IMR-90 (cell line): Measurements from ENCODE around the gene RGP1. TPM values are rescaled to one million over a fixed set of nuclear protein-coding genes. Genes with fewer than 3 reads are reported as not detected.

ENCODE experiments used
- ATAC-seq: fragments of 200-7000 bp; cut with Tn5 transposase; 2 replicates; pipeline ENCODE4 v1.9.1; 2020; ENCODE audit warnings: low read depth, mild to moderate bottlenecking, moderate library complexity
- BruUV-seq: library from RNA; stranded (reverse); fragments of 400-500 nt; replicated peaks from 2 replicates; lab custom pipeline; 2021; lab: Mats Ljungman, UMichigan
- CTCF ChIA-PET: fragments of 300-600 bp; formaldehyde crosslinking; extraction: SDS; loops from one replicate; lab custom pipeline; 2021; ENCODE audit warnings: antibody characterized with exemption; lab: Yijun Ruan, JAX
- POLR2A ChIA-PET: fragments of 300-600 bp; sonication (Branson Sonifier 250); formaldehyde crosslinking; loops from one replicate; lab custom pipeline; 2022; ENCODE audit warnings: antibody characterized with exemption; ENCODE audit not compliant: unreplicated experiment; lab: Charles Lee
- DNase-seq: peaks from one replicate; pipeline ENCODE4 v3.0.0; 2013
- H2AFZ ChIP-seq: replicated peaks from 2 replicates; pipeline ENCODE3; 2013; ENCODE audit warnings: low read length, mild to moderate bottlenecking; ENCODE audit not compliant: poor library complexity
- H2AK5ac ChIP-seq: 2 replicates; pipeline ENCODE4 v1.6.1; 2013; ENCODE audit warnings: low read depth, low read length, inconsistent platforms
- H2AK9ac ChIP-seq: replicated peaks from 2 replicates; pipeline ENCODE3; 2013; ENCODE audit warnings: mild to moderate bottlenecking, low read depth, low read length, moderate library complexity; ENCODE audit not compliant: poor library complexity
- H2BK120ac ChIP-seq: 2 replicates; pipeline ENCODE4 v1.6.1; 2013; ENCODE audit warnings: low read depth, low read length, inconsistent platforms
- H2BK15ac ChIP-seq: 3 replicates; pipeline ENCODE4 v1.6.1; 2013; ENCODE audit warnings: low read depth, low read length, inconsistent platforms
- H2BK20ac ChIP-seq: 2 replicates; pipeline ENCODE4 v1.6.1; 2013; ENCODE audit warnings: low read depth, mild to moderate bottlenecking, inconsistent platforms, low read length, moderate library complexity
- H2BK5ac ChIP-seq: 2 replicates; pipeline ENCODE4 v1.6.1; 2013; ENCODE audit warnings: mild to moderate bottlenecking, low read depth, low read length, inconsistent platforms; ENCODE audit not compliant: poor library complexity, severe bottlenecking
- H3K14ac ChIP-seq: replicated peaks from 2 replicates; pipeline ENCODE4 v1.6.1; 2013; ENCODE audit warnings: low read depth, low read length, inconsistent platforms
- H3K18ac ChIP-seq: 2 replicates; pipeline ENCODE4 v1.6.1; 2013; ENCODE audit warnings: low read depth, low read length, control low read depth
- H3K23ac ChIP-seq: 2 replicates; pipeline ENCODE4 v1.6.1; 2013; ENCODE audit warnings: low read depth, low read length, inconsistent platforms
- H3K27ac ChIP-seq: 2 replicates; pipeline ENCODE4 v1.5.1; 2013; ENCODE audit warnings: mild to moderate bottlenecking, control low read depth, low read length; ENCODE audit not compliant: insufficient read depth
- H3K27me3 ChIP-seq: 2 replicates; pipeline ENCODE4 v1.6.1; 2013; ENCODE audit warnings: low read length; ENCODE audit not compliant: control insufficient read depth, insufficient read depth
- H3K36me3 ChIP-seq: 2 replicates; pipeline ENCODE4 v1.6.1; 2013; ENCODE audit warnings: low read length, mixed read lengths; ENCODE audit not compliant: control insufficient read depth, insufficient read depth
- H3K4ac ChIP-seq: 2 replicates; pipeline ENCODE4 v1.6.1; 2013; ENCODE audit warnings: low read depth, low read length, inconsistent platforms
- H3K4me1 ChIP-seq: 2 replicates; pipeline ENCODE4 v1.6.1; 2013; ENCODE audit warnings: low read length, mixed read lengths; ENCODE audit not compliant: control insufficient read depth, insufficient read depth
- H3K4me2 ChIP-seq: 2 replicates; pipeline ENCODE4 v1.6.1; 2013; ENCODE audit warnings: low read depth, mild to moderate bottlenecking, control low read depth, low read length, moderate library complexity
- H3K4me3 ChIP-seq: 2 replicates; pipeline ENCODE4 v1.5.1; 2013; ENCODE audit warnings: low read depth, mild to moderate bottlenecking, control low read depth, low read length, moderate library complexity; ENCODE audit not compliant: insufficient read depth
- H3K56ac ChIP-seq: 2 replicates; pipeline ENCODE4 v1.6.1; 2013; ENCODE audit warnings: low read length, inconsistent platforms; ENCODE audit not compliant: insufficient read depth; ENCODE audit errors: extremely low read depth
- H3K79me1 ChIP-seq, 2 experiments: 2 replicates each; pipeline ENCODE4 v1.6.1; 2013; ENCODE audit warnings: low read length in 2 of 2, inconsistent platforms in 1 of 2, low read depth in 1 of 2
- H3K9ac ChIP-seq: 2 replicates; pipeline ENCODE4 v1.6.1; 2013; ENCODE audit warnings: low read depth, low read length, control low read depth
- H3K9me1 ChIP-seq: 2 replicates; pipeline ENCODE4 v1.6.1; 2013; ENCODE audit warnings: low read length, inconsistent platforms; ENCODE audit not compliant: insufficient read depth
- H3K9me3 ChIP-seq: 2 replicates; pipeline ENCODE4 v1.6.1; 2013; ENCODE audit warnings: low read length; ENCODE audit not compliant: control insufficient read depth, insufficient read depth
- H4K20me1 ChIP-seq: 2 replicates; pipeline ENCODE4 v1.6.1; 2013; ENCODE audit warnings: low read length, inconsistent platforms; ENCODE audit not compliant: insufficient read depth
- H4K5ac ChIP-seq: 2 replicates; pipeline ENCODE4 v1.6.1; 2013; ENCODE audit warnings: mild to moderate bottlenecking, low read depth, low read length, control low read depth
- H4K8ac ChIP-seq, 2 experiments: 2 replicates each; pipeline ENCODE4 v1.6.1; 2013; ENCODE audit warnings: low read depth in 2 of 2, low read length in 2 of 2, control low read depth in 1 of 2, inconsistent platforms in 1 of 2
- H4K91ac ChIP-seq: 2 replicates; pipeline ENCODE4 v1.6.1; 2013; ENCODE audit warnings: low read depth, low read length, inconsistent platforms; ENCODE audit not compliant: insufficient read depth
- BHLHE40 ChIP-seq: fragments of 150-350 bp; IDR thresholded peaks from 2 replicates; pipeline ENCODE4 v1.6.1; 2016; ENCODE audit warnings: mild to moderate bottlenecking, low read depth, low read length
- CEBPB ChIP-seq: IDR thresholded peaks from 2 replicates; pipeline ENCODE4 v1.6.1; 2012; ENCODE audit warnings: low read depth, low read length, improper control_type of control experiment
- CHD1 ChIP-seq: IDR thresholded peaks from 2 replicates; pipeline ENCODE4 v1.6.1; 2012; ENCODE audit warnings: low read depth, low read length, improper control_type of control experiment
- CTCF ChIP-seq: conservative IDR thresholded peaks from 2 replicates; pipeline ENCODE4 v1.5.1; 2012; ENCODE audit warnings: mild to moderate bottlenecking, low read depth, low read length, improper control_type of control experiment
- ELK1 ChIP-seq: fragments of 150-350 bp; IDR thresholded peaks from 2 replicates; pipeline ENCODE4 v1.6.1; 2016; ENCODE audit warnings: low read depth, mild to moderate bottlenecking, low read length, moderate library complexity, borderline replicate concordance
- FOS ChIP-seq: fragments of 150-350 bp; IDR thresholded peaks from 2 replicates; pipeline ENCODE4 v1.6.1; 2016; ENCODE audit warnings: low read depth, low read length
- MAFK ChIP-seq: IDR thresholded peaks from 2 replicates; pipeline ENCODE4 v1.6.1; 2012; ENCODE audit warnings: low read depth, low read length, improper control_type of control experiment
- MAZ ChIP-seq: IDR thresholded peaks from 2 replicates; pipeline ENCODE4 v1.6.1; 2012; ENCODE audit warnings: low read depth, mild to moderate bottlenecking, low read length, improper control_type of control experiment, moderate library complexity, borderline replicate concordance
- MXI1 ChIP-seq: IDR thresholded peaks from 2 replicates; pipeline ENCODE4 v1.6.1; 2012; ENCODE audit warnings: low read depth, mild to moderate bottlenecking, low read length, moderate library complexity, borderline replicate concordance
- NFE2L2 ChIP-seq: fragments of 150-350 bp; IDR thresholded peaks from 2 replicates; pipeline ENCODE4 v1.6.1; 2016; ENCODE audit warnings: low read depth, mild to moderate bottlenecking, low read length
- POLR2A ChIP-seq: IDR thresholded peaks from 2 replicates; pipeline ENCODE4 v1.6.1; 2012; ENCODE audit warnings: mild to moderate bottlenecking, low read depth, low read length
- RAD21 ChIP-seq: IDR thresholded peaks from 2 replicates; pipeline ENCODE4 v1.6.1; 2012; ENCODE audit warnings: low read length, improper control_type of control experiment
- RCOR1 ChIP-seq: IDR thresholded peaks from 2 replicates; pipeline ENCODE4 v1.6.1; 2012; ENCODE audit warnings: mild to moderate bottlenecking, low read length, improper control_type of control experiment; ENCODE audit not compliant: insufficient replicate concordance
- RFX5 ChIP-seq: IDR thresholded peaks from 2 replicates; pipeline ENCODE4 v1.8.0; 2012; ENCODE audit warnings: low read depth, mild to moderate bottlenecking, low read length, moderate library complexity
- SMC3 ChIP-seq: fragments of 150-350 bp; IDR thresholded peaks from 2 replicates; pipeline ENCODE4 v1.6.1; 2016; ENCODE audit warnings: low read depth, mild to moderate bottlenecking, antibody characterized with exemption, low read length, moderate library complexity
- USF2 ChIP-seq: fragments of 150-350 bp; IDR thresholded peaks from 2 replicates; pipeline ENCODE4 v1.6.1; 2017; ENCODE audit warnings: mild to moderate bottlenecking, antibody characterized with exemption, low read length, low read depth
- WGBS, 2 experiments: methylation state at CpG; one replicate each; pipeline versions ENCODE4 v1.1.5 to v1.1.7; 2013; ENCODE audit warnings: missing lambda C conversion rate in 2 of 2; ENCODE audit not compliant: insufficient read length in 1 of 2; ENCODE audit errors: extremely low coverage in 2 of 2; 5-methylcytosine and 5-hydroxymethylcytosine counted together
- dilution Hi-C: fragments of 300-500 bp; cut with HindIII; formaldehyde crosslinking; loops from one replicate; pipeline ENCODE4 v1.14.3; 2018; ENCODE audit warnings: low sequenced_read_pairs; ENCODE audit not compliant: unreplicated experiment
- in situ Hi-C: fragments of 300-500 bp; cut with MboI; formaldehyde crosslinking; loops from 3 replicates; pipeline ENCODE4 v1.14.3; 2019; ENCODE audit warnings: low sequenced_read_pairs, inconsistent platforms, mixed read lengths
- intact Hi-C: fragments of 100-400 bp; cut with micrococcal nuclease; formaldehyde crosslinking; loops from 2 replicates; pipeline ENCODE4 v1.10.0; 2022
- polyA plus RNA-seq, 3 experiments: library from polyadenylated mRNA; depleted of rRNA; stranded (reverse); fragments of >200 nt; gene quantifications; 2 replicates each; pipeline ENCODE4 v1.2.3, GENCODE V29; 2012; ENCODE audit warnings: low replicate concordance in 1 of 3
- total RNA-seq: library from RNA; depleted of rRNA; stranded (reverse); fragments of >200 nt; gene quantifications from 2 replicates; pipeline ENCODE4 v1.2.3, GENCODE V29; 2012

The RGP1 gene
- total and polyA plus RNA-seq, 2 of the 4 experiments (the other 2 are of a cell fraction) = 10.2 to 14.3 TPM

- Histone ChIP-seq H2BK5ac (no peak overlapping the region), H3K14ac (no peak overlapping the region), H4K8ac (no peak overlapping the region), H2AK9ac (no peak overlapping the region), H3K4me2 (no peak overlapping the region), H4K20me1 (no peaks in the 10 kb centered on the region), H3K27ac (no peak overlapping the region), H4K5ac (no peak overlapping the region), H2AK5ac (no peak overlapping the region), H4K91ac (no peak overlapping the region), H3K23ac (no peak overlapping the region), H3K9ac (no peak overlapping the region), H2BK15ac (no peak overlapping the region), H3K4me3 (no peak overlapping the region), H3K36me3 (peaks cover 40% of the 10 kb centered on the region), H3K18ac (no peak overlapping the region), H3K4me1 (peaks cover 9% of the 10 kb centered on the region), H2BK120ac (no peak overlapping the region), H3K79me1 (peaks cover 4 to 10% of the 10 kb centered on the region in 2 experiments), H2AFZ (no peak overlapping the region), H2BK20ac (no peak overlapping the region), H3K9me3 (no peaks in the 10 kb centered on the region), H3K27me3 (peaks cover 2% of the 10 kb centered on the region; the same call in 1 of the 2 replicates), H3K56ac (no peak overlapping the region), H3K4ac (no peak overlapping the region), H3K9me1 (peaks cover 7% of the 10 kb centered on the region)
- DNase-seq = no peak
- ChIA-PET CTCF (no interaction called here), POLR2A (no interaction called here)
- in situ Hi-C loops (no loop called here), dilution Hi-C loops (no loop called here), intact Hi-C loops (no loop called here)
- no peak for TF ChIP-seq MAZ
- no peak for TF ChIP-seq MXI1
- TF ChIP-seq RCOR1 = no peak
- TF ChIP-seq NFE2L2 = no peak
- no peak for TF ChIP-seq SMC3
- no peak for TF ChIP-seq CEBPB
- no peak for TF ChIP-seq ELK1
- TF ChIP-seq RAD21 = no peak
- no peak for TF ChIP-seq POLR2A
- TF ChIP-seq BHLHE40 = no peak
- TF ChIP-seq CHD1 = no peak
- no peak for TF ChIP-seq CTCF
- no peak for TF ChIP-seq MAFK
- TF ChIP-seq USF2 = no peak
- no peak for TF ChIP-seq FOS
- no peak for TF ChIP-seq RFX5
- WGBS, 2 experiments = 100% methylated on average over 1 of the region's 4 CpGs; no CpG with 5 or more reads in 1 of the 2 experiments
- no peak for ATAC-seq
- BruUV-seq = TSS peak; percentile 10
Observed at GRCh38 chr9:35755071-35755470, 6.0 kb downstream of the RGP1 start.
